GM12878 (cell line): Measurements from ENCODE around the gene ANXA2R. TPM values are rescaled to one million over a fixed set of nuclear protein-coding genes. Genes with fewer than 3 reads are reported as not detected.

Source experiments
- ATAC-seq: fragments of 200-7000 bp; cut with Tn5 transposase; 3 replicates; pipeline ENCODE4 v1.9.1; 2020; ENCODE audit warnings: mild to moderate bottlenecking, moderate library complexity
- BruUV-seq: library from RNA; stranded (reverse); fragments of 400-500 nt; replicated peaks from 2 replicates; lab custom pipeline; 2021; lab: Mats Ljungman, UMichigan
- CTCF ChIA-PET: fragments of 300-600 bp; sonication (Branson Sonifier 250); formaldehyde crosslinking; extraction: SDS; loops from one replicate; lab custom pipeline; 2021; ENCODE audit warnings: inconsistent platforms; lab: Yijun Ruan, JAX
- POLR2A ChIA-PET: fragments of 350-600 bp; formaldehyde crosslinking; extraction: SDS; loops from one replicate; lab custom pipeline; 2021; ENCODE audit warnings: inconsistent platforms; lab: Charles Lee
- RAD21 ChIA-PET: fragments of 300-600 bp; sonication (Branson Sonifier 250); formaldehyde crosslinking; loops from one replicate; lab custom pipeline; 2023; ENCODE audit warnings: antibody characterized with exemption; ENCODE audit not compliant: unreplicated experiment; lab: Charles Lee
- SMC1A ChIA-PET: fragments of 300-600 bp; sonication (Branson Sonifier 250); formaldehyde crosslinking; loops from one replicate; lab custom pipeline; 2023; ENCODE audit not compliant: unreplicated experiment, uncharacterized antibody; lab: Charles Lee
- DNase-seq: peaks from one replicate; pipeline ENCODE4 v3.0.0-alpha.2; 2011; ENCODE audit warnings: low read depth, low spot score
- FAIRE-seq: peaks from 3 replicates; lab custom pipeline; 2011; peaks lifted over from hg19 to GRCh38; lab: Jason Lieb, UNC
- H2AFZ ChIP-seq: 2 replicates; pipeline ENCODE4 v1.6.0; 2011; ENCODE audit warnings: low read depth, low read length, control low read depth; ENCODE audit not compliant: control insufficient read depth
- H3K27ac ChIP-seq: 2 replicates; pipeline ENCODE4 v1.5.1; 2011; ENCODE audit warnings: control low read depth; ENCODE audit not compliant: control insufficient read depth, insufficient read depth
- H3K27me3 ChIP-seq, 2 experiments: replicated peaks in 1 of 2; 2 replicates each; pipeline versions ENCODE4 v1.6.0 to v1.6.1; 2011; ENCODE audit warnings: low read length in 1 of 2; ENCODE audit not compliant: control insufficient read depth in 2 of 2, insufficient read depth in 2 of 2
- H3K36me3 ChIP-seq, 2 experiments: 2 replicates each; pipeline ENCODE4 v1.5.1; 2011; ENCODE audit warnings: low read length in 1 of 2; ENCODE audit not compliant: control insufficient read depth in 2 of 2, insufficient read depth in 2 of 2
- H3K4me1 ChIP-seq: 2 replicates; pipeline ENCODE4 v1.6.1; 2011; ENCODE audit warnings: mild to moderate bottlenecking, low read length, moderate library complexity, mixed read lengths; ENCODE audit not compliant: control insufficient read depth, insufficient read depth
- H3K4me2 ChIP-seq: 2 replicates; pipeline ENCODE4 v1.6.0; 2011; ENCODE audit warnings: control low read depth; ENCODE audit not compliant: control insufficient read depth, insufficient read depth
- H3K4me3 ChIP-seq: fragments of 200-600 bp; sonication (generic); 2 replicates; pipeline ENCODE4 v1.5.1; 2016
- H3K79me2 ChIP-seq: 2 replicates; pipeline ENCODE4 v1.6.0; 2011; ENCODE audit warnings: low read length; ENCODE audit not compliant: control insufficient read depth, insufficient read depth
- H3K9ac ChIP-seq: 2 replicates; pipeline ENCODE4 v1.8.0; 2011; ENCODE audit warnings: low read length, control low read depth, mixed read lengths; ENCODE audit not compliant: control insufficient read depth, insufficient read depth
- H3K9me3 ChIP-seq: replicated peaks from 3 replicates; pipeline ENCODE4 v1.5.1; 2011; ENCODE audit warnings: mild to moderate bottlenecking, low read length; ENCODE audit not compliant: control insufficient read depth, insufficient read depth
- H4K20me1 ChIP-seq: 2 replicates; pipeline ENCODE4 v1.6.0; 2011; ENCODE audit not compliant: control insufficient read depth, insufficient read depth
- BCL11A ChIP-seq: IDR thresholded peaks from 2 replicates; pipeline ENCODE4 v1.6.1; 2011; ENCODE audit warnings: low read depth, low read length
- BMI1 ChIP-seq: fragments of 450-650 bp; IDR thresholded peaks from 2 replicates; pipeline ENCODE4 v1.6.1; 2016; ENCODE audit warnings: mild to moderate bottlenecking, moderate library complexity, borderline replicate concordance
- BRCA1 ChIP-seq: IDR thresholded peaks from 2 replicates; pipeline ENCODE4 v1.6.1; 2011; ENCODE audit warnings: low read depth, low read length, improper control_type of control experiment
- CEBPB ChIP-seq, 2 experiments: fragments of 150-350 bp in 1 of 2; IDR thresholded peaks; 2 replicates each; pipeline ENCODE4 v1.6.1; 2012 to 2014; ENCODE audit warnings: low read depth in 2 of 2, low read length in 2 of 2, borderline replicate concordance in 1 of 2, inconsistent platforms in 1 of 2
- CHD4 ChIP-seq: fragments of 200-600 bp; sonication (generic); IDR thresholded peaks from 2 replicates; pipeline ENCODE4 v1.6.1; 2016; ENCODE audit warnings: mild to moderate bottlenecking
- E2F4 ChIP-seq: IDR thresholded peaks from 2 replicates; pipeline ENCODE4 v1.6.1; 2012; ENCODE audit warnings: low read depth, low read length, improper control_type of control experiment
- FOXK2 ChIP-seq: fragments of 450-650 bp; IDR thresholded peaks from 2 replicates; pipeline ENCODE4 v1.6.1; 2017; ENCODE audit warnings: mild to moderate bottlenecking, moderate library complexity
- FOXM1 ChIP-seq: IDR thresholded peaks from 2 replicates; pipeline ENCODE4 v1.6.1; 2012; ENCODE audit warnings: low read depth, mild to moderate bottlenecking, inconsistent platforms, low read length, moderate library complexity
- MEF2B ChIP-seq: fragments of 450-650 bp; IDR thresholded peaks from 2 replicates; pipeline ENCODE4 v1.6.1; 2018; ENCODE audit warnings: mild to moderate bottlenecking, moderate library complexity; ENCODE audit not compliant: partially characterized antibody, poor library complexity, severe bottlenecking
- NBN ChIP-seq: fragments of 450-650 bp; IDR thresholded peaks from 2 replicates; pipeline ENCODE4 v1.6.1; 2016
- NRF1 ChIP-seq: conservative IDR thresholded peaks from 2 replicates; pipeline ENCODE4 v1.6.1; 2011; ENCODE audit warnings: mild to moderate bottlenecking, low read depth, low read length, improper control_type of control experiment
- PAX5 ChIP-seq: IDR thresholded peaks from 2 replicates; pipeline ENCODE4 v1.6.1; 2011; ENCODE audit warnings: low read depth, low read length, borderline replicate concordance
- SMAD5 ChIP-seq: IDR thresholded peaks from 2 replicates; pipeline ENCODE4 v1.6.1; 2016; ENCODE audit warnings: antibody characterized with exemption, low read depth
- SRF ChIP-seq, 2 experiments: IDR thresholded peaks; 2 replicates each; pipeline ENCODE4 v1.6.1; 2011; ENCODE audit warnings: low read depth in 2 of 2, low read length in 2 of 2, mild to moderate bottlenecking in 1 of 2, moderate library complexity in 1 of 2
- STAT3 ChIP-seq: IDR thresholded peaks from 2 replicates; pipeline ENCODE4 v1.6.1; 2011; ENCODE audit warnings: low read depth, low read length, improper control_type of control experiment
- SUPT20H ChIP-seq: IDR thresholded peaks from 2 replicates; pipeline ENCODE4 v1.6.1; 2011; ENCODE audit warnings: low read depth, mild to moderate bottlenecking, low read length, moderate library complexity, borderline replicate concordance; ENCODE audit not compliant: control insufficient read depth
- TAF1 ChIP-seq: IDR thresholded peaks from 2 replicates; pipeline ENCODE4 v1.6.1; 2011; ENCODE audit warnings: mild to moderate bottlenecking, low read depth, low read length, borderline replicate concordance
- YBX1 ChIP-seq: fragments of 450-650 bp; IDR thresholded peaks from 2 replicates; pipeline ENCODE4 v1.6.1; 2016; ENCODE audit warnings: antibody characterized with exemption
- ZSCAN29 ChIP-seq: fragments of 450-650 bp; IDR thresholded peaks from 2 replicates; pipeline ENCODE4 v1.6.1; 2017; ENCODE audit warnings: mild to moderate bottlenecking, moderate library complexity
- WGBS: methylation state at CpG from one replicate; pipeline ENCODE4 v1.1.6; 2016; ENCODE audit warnings: low lambda C conversion rate; ENCODE audit not compliant: insufficient replicate concordance, insufficient coverage; ENCODE audit errors: missing lambda C conversion rate; 5-methylcytosine and 5-hydroxymethylcytosine counted together
- in situ Hi-C: fragments of 300-500 bp; cut with MboI; formaldehyde crosslinking; loops from 9 replicates; pipeline ENCODE4 v1.14.3; 2018; ENCODE audit warnings: mixed read lengths
- intact Hi-C: fragments of 100-400 bp; cut with micrococcal nuclease; formaldehyde crosslinking; loops from one replicate; pipeline ENCODE4 v1.14.2; 2022; ENCODE audit not compliant: unreplicated experiment
- polyA plus RNA-seq, 11 experiments: library from polyadenylated mRNA; depleted of rRNA in 4 of 11; unstranded in 6 of 11; stranded (reverse) in 5 of 11; fragments of >200 nt; fragmentation: Nextera tagmentation in 4 of 11; fragmentation: Illumina TruSeq in 1 of 11; extraction: Ambion mirVana in 4 of 11; extraction: Trizol in 1 of 11; gene quantifications; 1 replicate in 1 of 11; 2 replicates in 10 of 11; pipeline versions ENCODE4 v1.2.1 to v1.2.3, GENCODE V29; 2011 to 2016; ENCODE audit warnings: inconsistent platforms in 2 of 11, missing spikeins in 2 of 11, low read depth in 1 of 11
- total RNA-seq, 4 experiments: library from RNA; depleted of rRNA in 3 of 4; stranded (reverse); fragments of >200 nt in 3 of 4; fragmentation: Illumina TruSeq in 1 of 4; extraction: Trizol in 1 of 4; gene quantifications; 2 replicates each; pipeline versions ENCODE4 v1.2.1 to v1.2.3, GENCODE V29; 2013 to 2021
- TF ChIP-seq, protein P1 (sequence below): fragments of 450-650 bp; IDR thresholded peaks from 2 replicates; pipeline ENCODE4 v1.6.1; 2016; ENCODE audit warnings: mild to moderate bottlenecking

ANXA2R gene
- total and polyA plus RNA-seq, 10 of the 15 experiments (the other 5 are each of a cell fraction or from before 2014, with no cell fraction given), result 2.3 to 7.8 (median 4.4) TPM

DNA sequence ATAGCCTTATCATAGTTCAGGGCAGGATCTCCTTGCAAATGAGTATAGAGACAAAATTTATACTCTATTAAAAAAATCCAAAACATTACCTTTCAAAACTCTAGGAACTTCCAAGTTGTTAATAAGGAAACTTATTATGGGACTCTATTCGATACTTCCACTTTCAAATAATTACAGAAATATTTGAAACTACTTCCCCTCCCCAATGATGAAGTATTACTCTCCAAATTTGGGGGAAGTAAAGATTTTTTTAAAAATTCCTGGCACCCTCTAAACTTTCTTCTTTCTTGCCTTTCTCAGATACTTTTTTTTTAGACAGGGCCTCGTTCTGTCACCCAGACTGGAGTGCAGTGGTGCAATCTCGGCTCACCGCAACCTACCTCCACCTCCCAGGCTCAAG is 35.1 kb downstream of the ANXA2R start:
- Histone ChIP-seq H3K9me3 (no peaks in the 10 kb centered on the region), H3K27ac (no peak overlapping the region), H3K27me3 (no peaks in the 10 kb centered on the region), H3K9ac (no peak overlapping the region), H3K4me3 (no peak overlapping the region), H3K4me2 (no peak overlapping the region), H2AFZ (no peak overlapping the region), H3K79me2 (no peaks in the 10 kb centered on the region), H3K4me1 (no peaks in the 10 kb centered on the region), H4K20me1 (no peaks in the 10 kb centered on the region), H3K36me3 (no peaks in the 10 kb centered on the region)
- BruUV-seq, result no TSS peak
- DNase-seq (no peak), FAIRE-seq (no peak), ATAC-seq (no peak)
- ChIA-PET CTCF (no interaction called here), RAD21 (no interaction called here), SMC1A (no interaction called here), POLR2A (no interaction called here)
- intact Hi-C loops, result loop anchor here (5.0 kb wide), 1 partner anchor 102 kb away; no protein-coding TSS in a partner anchor
- no peak for TF ChIP-seq FOXM1
- no peak for TF ChIP-seq SMAD5
- no peak for TF ChIP-seq MEF2B
- no peak for TF ChIP-seq FOXK2
- no peak for TF ChIP-seq BCL11A
- no peak for TF ChIP-seq ZSCAN29
- no peak for TF ChIP-seq STAT3
- TF ChIP-seq CEBPB (IDR thresholded peaks at IDR 0.05; ENCODE audit: borderline replicate concordance in 1 of 2, low read depth in 2 of 2, low read length in 2 of 2), result no peak
- TF ChIP-seq BMI1, result no peak
- no peak for TF ChIP-seq E2F4
- TF ChIP-seq NRF1, result no peak
- no peak for TF ChIP-seq BRCA1
- no peak for TF ChIP-seq TAF1
- TF ChIP-seq SUPT20H, result no peak
- TF ChIP-seq SRF (IDR thresholded peaks at IDR 0.05; ENCODE audit: low read depth in 2 of 2, low read length in 2 of 2), result no peak
- TF ChIP-seq, protein P1, sequence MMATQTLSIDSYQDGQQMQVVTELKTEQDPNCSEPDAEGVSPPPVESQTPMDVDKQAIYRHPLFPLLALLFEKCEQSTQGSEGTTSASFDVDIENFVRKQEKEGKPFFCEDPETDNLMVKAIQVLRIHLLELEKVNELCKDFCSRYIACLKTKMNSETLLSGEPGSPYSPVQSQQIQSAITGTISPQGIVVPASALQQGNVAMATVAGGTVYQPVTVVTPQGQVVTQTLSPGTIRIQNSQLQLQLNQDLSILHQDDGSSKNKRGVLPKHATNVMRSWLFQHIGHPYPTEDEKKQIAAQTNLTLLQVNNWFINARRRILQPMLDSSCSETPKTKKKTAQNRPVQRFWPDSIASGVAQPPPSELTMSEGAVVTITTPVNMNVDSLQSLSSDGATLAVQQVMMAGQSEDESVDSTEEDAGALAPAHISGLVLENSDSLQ, result no peak
- no peak for TF ChIP-seq NBN
- no peak for TF ChIP-seq YBX1
- TF ChIP-seq CHD4, result no peak
- no peak for TF ChIP-seq PAX5
- in situ Hi-C loops, result no loop called here
- whole genome bisulfite sequencing, result 68% methylated on average over 4 of the region's 4 CpGs
